Thyroid gland (tissue), 4 donors: ENCODE results near the gene DCTN5.

ENCODE experiments used
- POLR2A ChIP-seq, 2 donors: fragments of 450-650 bp; IDR thresholded peaks; one replicate each; pipeline ENCODE4 v1.6.1; 2017; ENCODE audit warnings: antibody characterized with exemption in 2 of 2, mild to moderate bottlenecking in 2 of 2, moderate library complexity in 1 of 2
- TF ChIP-seq, protein P1 (sequence below), 6 experiments: fragments of 200-600 bp in 3 of 6; fragments of 450-650 bp in 3 of 6; sonication (generic) in 3 of 6; IDR thresholded peaks; one replicate each; pipeline ENCODE4 v1.5.1; 2016 to 2019; ENCODE audit warnings: antibody characterized with exemption in 6 of 6, mild to moderate bottlenecking in 2 of 6, inconsistent platforms in 1 of 6, moderate library complexity in 1 of 6

DNA sequence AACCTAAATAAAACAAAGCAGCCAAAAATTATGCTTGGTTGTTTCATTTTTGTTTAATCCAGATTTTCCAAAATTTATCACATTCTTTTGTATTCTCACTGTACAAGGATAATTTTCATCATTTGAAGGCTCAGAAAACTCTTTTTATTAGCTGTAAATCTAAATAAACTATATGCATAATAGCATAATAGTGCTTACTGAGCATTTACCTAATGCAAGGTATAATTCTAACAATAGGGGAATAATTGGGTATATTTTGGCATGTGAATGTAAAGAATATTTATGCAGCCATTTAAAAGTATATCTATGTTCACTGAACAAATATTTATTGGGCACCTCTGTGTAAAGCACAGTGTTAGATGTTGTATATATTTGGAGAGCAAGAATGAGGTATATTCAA, 17.2 kb upstream of the DCTN5 start:
- TF ChIP-seq, protein P1, sequence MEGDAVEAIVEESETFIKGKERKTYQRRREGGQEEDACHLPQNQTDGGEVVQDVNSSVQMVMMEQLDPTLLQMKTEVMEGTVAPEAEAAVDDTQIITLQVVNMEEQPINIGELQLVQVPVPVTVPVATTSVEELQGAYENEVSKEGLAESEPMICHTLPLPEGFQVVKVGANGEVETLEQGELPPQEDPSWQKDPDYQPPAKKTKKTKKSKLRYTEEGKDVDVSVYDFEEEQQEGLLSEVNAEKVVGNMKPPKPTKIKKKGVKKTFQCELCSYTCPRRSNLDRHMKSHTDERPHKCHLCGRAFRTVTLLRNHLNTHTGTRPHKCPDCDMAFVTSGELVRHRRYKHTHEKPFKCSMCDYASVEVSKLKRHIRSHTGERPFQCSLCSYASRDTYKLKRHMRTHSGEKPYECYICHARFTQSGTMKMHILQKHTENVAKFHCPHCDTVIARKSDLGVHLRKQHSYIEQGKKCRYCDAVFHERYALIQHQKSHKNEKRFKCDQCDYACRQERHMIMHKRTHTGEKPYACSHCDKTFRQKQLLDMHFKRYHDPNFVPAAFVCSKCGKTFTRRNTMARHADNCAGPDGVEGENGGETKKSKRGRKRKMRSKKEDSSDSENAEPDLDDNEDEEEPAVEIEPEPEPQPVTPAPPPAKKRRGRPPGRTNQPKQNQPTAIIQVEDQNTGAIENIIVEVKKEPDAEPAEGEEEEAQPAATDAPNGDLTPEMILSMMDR (IDR thresholded peaks at IDR 0.05) = no peak
- no peak for TF ChIP-seq POLR2A (IDR thresholded peaks at IDR 0.05)
